ENCODE measurements around the gene DMTF1. TPM values are rescaled to one million over a fixed set of nuclear protein-coding genes. Genes with fewer than 3 reads are reported as not detected.

Gene DMTF1
- total and polyA plus RNA-seq, 2 donors (not counting 1 experiment from before 2014, with no cell fraction given): 139 to 235 TPM

GRCh38 chr7:87215046-87215445 is 62.8 kb downstream of the DMTF1 start:
- Mint-ChIP-seq H3K4me1 (peaks cover 83% of the 10 kb centered on the region), H3K9me3 (ENCODE audit: insufficient read depth) (no peaks in the 10 kb centered on the region), H3K27me3 (no peaks in the 10 kb centered on the region), H3K27ac (peak overlapping the region; percentile 72), H3K4me3 (peak overlapping the region; percentile 74)
- Histone ChIP-seq H3K4me3 (ENCODE audit: control extremely low read depth in 1 of 5, extremely low read depth in 1 of 5, insufficient read depth in 1 of 5, low read depth in 2 of 5, low read length in 4 of 5) (peak overlapping the region in 2 of 5 experiments; percentile 11 to 13), H3K79me2 (ENCODE audit: control insufficient read depth, insufficient read depth, low read length) (peaks cover 81% of the 10 kb centered on the region), H3K4me2 (replicated peaks; ENCODE audit: low read depth, low read length, poor library complexity, severe bottlenecking) (peak overlapping the region; percentile 92), H3K27me3 (replicated peaks in 1 of 4; ENCODE audit: control extremely low read depth in 1 of 4, control insufficient read depth in 3 of 4, insufficient read depth in 4 of 4, low read length in 3 of 4) (no peaks in the 10 kb centered on the region), H3K27ac (ENCODE audit: low read length in 2 of 2) (peak overlapping the region; percentile 93 to 95), H4K20me1 (ENCODE audit: control insufficient read depth, insufficient read depth, low read length, poor library complexity, severe bottlenecking) (peaks cover 69% of the 10 kb centered on the region), H3K36me3 (replicated peaks in 1 of 2; ENCODE audit: control extremely low read depth in 1 of 2, control insufficient read depth in 1 of 2, extremely low read depth in 1 of 2, insufficient read depth in 2 of 2, low read length in 1 of 2) (peaks cover 0 to 27% of the 10 kb centered on the region in 2 experiments), H3K9ac (ENCODE audit: low read length) (peak overlapping the region; percentile 19), H3K4me1 (ENCODE audit: control insufficient read depth in 2 of 2, insufficient read depth in 2 of 2, low read length in 2 of 2) (peaks cover 84 to 86% of the 10 kb centered on the region in 2 donors), H2AFZ (ENCODE audit: insufficient read depth, low read depth, low read length, poor library complexity, severe bottlenecking) (no peak overlapping the region), H3K9me3 (ENCODE audit: control extremely low read depth in 1 of 3, control insufficient read depth in 2 of 3, insufficient read depth in 1 of 3, low read length in 2 of 3) (no peaks in the 10 kb centered on the region)
- CTCF ChIA-PET: interaction anchor here (2.2 kb wide), 1 partner anchor 19 kb away, joined by 5 read pairs; no protein-coding TSS in a partner anchor
- TF ChIP-seq EZH2 (IDR thresholded peaks at IDR 0.05; ENCODE audit: borderline replicate concordance, insufficient read depth, low read depth, low read length, poor library complexity, severe bottlenecking) (no peak), CTCF (IDR thresholded peaks at IDR 0.05) (no peak)
- WGBS (ENCODE audit: insufficient coverage): 0% methylated on average over 1 of the region's 3 CpGs
- POLR2A ChIA-PET: no interaction called here
- peak; percentile 51 for DNase-seq
- intact Hi-C loops (cut with micrococcal nuclease): loop anchor here (5.0 kb wide), 1 partner anchor 33 kb away; no protein-coding TSS in a partner anchor
- ATAC-seq (ENCODE audit: low read depth): no peak
